ENCODE data around the gene RAD50.
"Not testable (repeated sequence)": the region's sequence is repeated elsewhere in the genome, so short reads cannot be mapped to it uniquely, and the experiment has no call there.

RAD50 gene

GRCh38 chr5:132556763-132557477 is at the start of gene RAD50:
RAD50 (plus strand) TSS chr5:132556977; CDS start chr5:132557325, 348 bp downstream.
- DNase-seq: peak; percentile 99

GRCh38 chr5:132510076-132510475 is 46.7 kb upstream of the RAD50 start:
- DNase-seq: no peak

GRCh38 chr5:132513618-132514336 is 43.0 kb upstream of the RAD50 start:
- DNase-seq: not testable (repeated sequence)

- DNase-seq: not testable (repeated sequence)
These were observed 34.7 kb upstream of the RAD50 start for GRCh38 chr5:132522067-132522466.

GRCh38 chr5:132524877-132525276 is 31.9 kb upstream of the RAD50 start:
- not testable (repeated sequence) for DNase-seq

- no peak for DNase-seq
These were observed 31.5 kb upstream of the RAD50 start for GRCh38 chr5:132525299-132525724.

GRCh38 chr5:132526290-132526973 is 30.3 kb upstream of the RAD50 start:
- peak; percentile 75 for DNase-seq

- no peak for DNase-seq
These were observed 29.7 kb upstream of the RAD50 start for GRCh38 chr5:132526974-132527564.

DNA sequence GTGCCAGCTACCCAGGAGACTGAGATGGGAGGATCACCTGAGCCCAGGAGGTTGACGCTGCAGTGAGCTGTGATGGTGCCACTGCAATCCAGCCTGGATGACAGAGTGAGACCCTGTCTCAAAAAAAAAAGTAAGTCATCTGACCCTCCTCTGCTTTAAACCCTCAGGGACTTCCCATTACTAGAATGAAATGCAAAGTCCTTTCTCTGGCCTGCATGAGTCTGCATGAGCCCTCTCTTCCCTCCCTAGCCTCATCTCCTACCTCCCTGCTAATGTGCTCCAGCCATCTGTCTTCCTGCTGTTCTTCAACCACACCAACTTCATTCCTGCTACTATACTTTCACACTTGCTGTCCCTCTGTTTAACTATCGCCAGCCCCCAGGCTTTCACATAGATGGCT is 28.8 kb upstream of the RAD50 start:
- peak; percentile 12 for DNase-seq

GRCh38 chr5:132528866-132529634 is 27.7 kb upstream of the RAD50 start:
- no peak for DNase-seq

DNA sequence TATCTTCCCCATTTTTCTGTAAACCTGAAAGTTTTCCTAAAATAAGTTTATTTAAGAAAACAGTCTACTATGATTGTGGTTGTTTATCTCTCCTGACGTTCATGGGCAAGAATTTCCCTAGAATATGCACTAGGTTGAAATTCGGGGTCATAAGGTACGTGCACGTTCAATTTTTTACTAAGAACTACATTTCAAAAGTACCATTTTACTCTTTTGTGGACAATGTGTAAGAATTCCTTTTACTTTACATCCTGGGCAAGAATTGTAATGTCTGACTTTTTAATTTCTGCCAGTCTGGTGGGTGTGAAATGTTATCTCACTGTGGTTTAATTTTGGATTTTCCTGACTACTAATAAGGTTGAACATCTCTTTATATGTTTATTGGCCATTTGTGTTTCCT is 25.8 kb upstream of the RAD50 start:
- no peak for DNase-seq

DNA sequence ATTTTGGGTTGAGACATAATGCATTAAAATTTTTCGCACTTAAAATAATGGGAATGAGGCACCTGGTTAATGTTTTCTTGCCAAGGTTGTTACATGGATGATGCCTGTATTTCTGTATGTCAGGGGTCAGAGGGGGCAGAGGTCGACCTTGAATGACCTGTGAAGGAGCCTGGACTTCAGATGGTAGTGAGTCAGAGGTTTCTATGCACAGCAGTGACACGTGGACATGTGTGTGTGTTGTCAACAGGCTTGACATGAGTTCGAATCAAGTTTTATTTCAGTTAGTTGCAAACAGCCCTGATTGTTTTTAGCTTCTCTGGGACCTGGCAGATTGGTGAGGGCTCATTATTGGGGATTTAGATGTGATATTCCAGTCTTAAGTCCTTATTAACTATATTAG is 17.1 kb upstream of the RAD50 start:
- no peak for DNase-seq

DNA sequence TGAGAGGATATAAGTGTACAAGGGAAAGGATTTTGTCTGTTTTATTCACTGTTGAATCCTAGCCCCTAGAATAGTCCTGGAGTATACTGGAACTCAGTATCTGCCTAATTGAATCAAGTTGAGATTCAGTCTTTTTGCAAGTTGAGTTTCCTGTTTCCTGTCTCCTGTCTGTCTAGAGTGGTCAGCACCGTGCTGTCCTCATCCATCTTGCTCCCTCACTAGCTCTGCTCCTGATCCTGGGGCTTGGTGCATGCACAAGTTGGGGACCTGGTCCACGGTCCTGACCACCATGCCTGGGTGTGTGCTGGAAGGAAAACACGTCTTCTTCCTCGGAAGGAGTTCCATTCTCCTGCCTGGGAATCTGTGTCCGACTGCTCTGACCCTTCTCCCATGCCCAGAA is 16.6 kb upstream of the RAD50 start:
- no peak for DNase-seq

DNA sequence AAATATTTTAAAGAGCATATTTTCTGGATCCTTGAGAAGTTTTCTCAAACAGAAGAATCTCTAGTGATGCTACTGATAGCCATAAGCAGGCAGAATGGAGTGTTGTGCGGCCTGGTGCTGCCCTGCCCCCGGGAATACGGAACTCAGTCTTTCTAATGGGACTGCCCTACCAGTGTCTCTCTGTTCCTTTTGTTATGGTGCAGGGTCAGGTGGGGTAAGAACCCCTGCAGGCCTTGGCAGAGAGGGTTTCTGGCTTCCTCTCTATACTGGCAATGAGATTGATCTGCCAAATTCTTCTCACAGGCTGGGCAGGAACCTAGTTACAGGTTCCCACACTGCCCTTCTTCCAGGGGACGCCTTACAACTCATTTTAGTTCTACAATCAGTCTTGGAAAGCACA is 16.0 kb upstream of the RAD50 start:
- DNase-seq: no peak

DNA sequence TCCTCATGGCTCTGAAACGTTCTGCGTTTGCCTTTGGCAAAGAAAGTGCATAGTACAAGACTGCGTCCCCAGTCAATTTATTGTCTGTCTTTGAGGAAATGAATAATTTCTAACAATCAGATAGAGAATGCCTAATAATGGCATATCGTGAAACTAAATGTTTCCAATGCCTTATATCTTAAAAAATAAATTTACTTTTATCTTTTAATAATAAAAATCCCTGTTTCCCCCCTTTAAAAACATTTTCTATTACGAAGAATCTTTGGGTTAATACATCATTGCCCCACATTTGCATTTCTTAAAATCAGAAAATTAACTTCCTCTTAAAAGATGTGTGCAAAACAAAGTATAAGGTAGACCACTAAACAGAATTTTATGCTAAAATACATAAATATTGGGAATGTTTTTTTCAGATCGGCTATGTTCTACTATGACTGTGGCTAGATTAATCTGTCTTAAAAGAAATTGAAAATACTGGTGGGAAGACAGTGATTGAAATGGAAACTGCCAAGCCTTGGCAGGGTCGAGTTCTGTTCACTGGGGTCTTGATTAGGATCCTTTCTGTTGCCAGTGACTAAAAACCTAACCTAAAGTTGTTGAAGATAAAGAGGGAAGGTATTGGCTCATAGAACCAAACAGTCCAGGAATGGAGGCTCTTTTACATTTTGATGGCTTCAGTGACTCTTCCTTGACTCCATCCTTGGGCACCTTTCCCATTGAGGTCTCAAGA is 13.1 kb upstream of the RAD50 start, which contains the start of gene IL5:
Gene IL5, minus strand, starts transcription at position 51 of the 730 bp plus-strand sequence. Its CDS starts 44 bp downstream, at position 7.
- DNase-seq: no peak

GRCh38 chr5:132546108-132546507 is 10.7 kb upstream of the RAD50 start:
- DNase-seq: no peak

DNA sequence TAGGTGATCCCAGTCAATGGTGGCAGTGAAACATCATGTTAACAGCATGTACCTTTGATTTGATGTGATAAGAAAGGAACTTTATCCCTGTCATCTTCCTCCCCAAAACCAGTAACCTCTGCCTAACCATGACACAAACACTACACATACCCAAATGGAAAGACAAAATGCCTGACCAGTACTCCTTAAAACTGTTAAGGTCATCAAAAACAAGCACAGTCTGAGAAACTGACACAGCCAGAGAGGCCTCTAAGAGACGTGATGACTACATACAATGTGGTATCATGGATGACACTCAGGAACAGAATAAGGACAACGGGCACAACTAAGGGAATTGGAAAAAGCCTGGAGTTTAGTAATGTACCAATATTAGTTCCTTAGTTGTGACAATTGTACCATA is 9.5 kb upstream of the RAD50 start:
- no peak for DNase-seq

DNA sequence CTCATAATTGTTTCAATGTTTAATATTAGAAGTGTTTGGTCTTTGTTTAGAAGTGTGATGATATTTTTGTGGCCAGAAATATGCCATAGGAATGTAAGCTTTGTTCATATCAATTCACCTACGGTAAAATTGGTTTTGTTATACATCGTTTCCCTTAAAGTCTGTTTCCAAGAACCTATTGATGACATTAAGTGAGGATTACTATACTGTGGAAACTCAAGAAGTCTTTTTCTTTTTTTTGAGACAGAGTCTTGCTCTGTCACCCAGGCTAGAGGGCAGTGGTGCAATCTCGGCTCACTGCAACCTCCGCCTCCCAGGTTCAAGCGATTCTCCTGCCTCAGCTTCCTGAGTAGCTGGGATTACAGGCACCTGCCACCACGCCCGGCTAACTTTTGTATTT is 7.9 kb upstream of the RAD50 start:
- not testable (repeated sequence) for DNase-seq

- no peak for DNase-seq
These were observed 7.2 kb upstream of the RAD50 start for GRCh38 chr5:132549576-132549975.

GRCh38 chr5:132556153-132556762 is 519 bp upstream of the RAD50 start:
- peak; percentile 86 for DNase-seq

DNA sequence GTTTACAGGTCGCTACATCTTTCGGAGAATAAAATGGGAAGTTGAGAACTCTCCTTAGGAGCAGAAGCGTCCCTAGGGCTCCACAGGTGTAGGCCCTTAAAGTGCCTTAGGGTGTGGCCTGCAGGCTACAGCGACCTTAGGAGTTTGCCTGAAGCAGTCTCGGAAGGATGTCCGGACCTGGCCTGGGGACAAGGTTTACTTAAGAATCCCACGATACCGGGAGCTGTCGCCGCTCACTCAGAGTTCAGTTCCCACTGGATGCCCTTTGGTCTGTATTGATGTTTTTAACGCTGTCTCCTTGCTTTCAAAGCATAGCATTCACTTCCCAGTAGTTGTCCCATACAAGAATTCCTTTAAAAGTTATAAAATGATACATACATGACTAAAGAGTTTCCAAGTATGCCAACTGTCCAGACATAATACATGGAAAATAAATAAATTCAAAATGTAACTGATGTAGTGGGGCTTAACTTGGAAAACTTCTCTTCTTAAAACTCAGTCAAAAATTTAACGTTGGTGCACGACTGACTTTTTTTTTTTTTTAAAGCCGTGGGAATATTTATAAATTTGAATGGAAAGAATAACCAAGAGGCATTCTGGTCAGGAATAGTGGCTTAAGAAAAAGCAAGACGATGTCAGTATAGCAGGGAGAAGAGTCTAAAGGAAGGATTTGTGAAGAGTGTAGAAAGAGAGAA is 848 bp downstream of the RAD50 start:
- DNase-seq: peak; percentile 83
